GM12801 (cell line): ENCODE results near the gene CLN6.

ENCODE experiments used
- CTCF ChIP-seq: IDR thresholded peaks from one replicate; pipeline ENCODE4 v1.5.1; 2011; ENCODE audit warnings: control low read depth; ENCODE audit not compliant: insufficient read length; ENCODE audit errors: extremely low read depth

The CLN6 gene

DNA sequence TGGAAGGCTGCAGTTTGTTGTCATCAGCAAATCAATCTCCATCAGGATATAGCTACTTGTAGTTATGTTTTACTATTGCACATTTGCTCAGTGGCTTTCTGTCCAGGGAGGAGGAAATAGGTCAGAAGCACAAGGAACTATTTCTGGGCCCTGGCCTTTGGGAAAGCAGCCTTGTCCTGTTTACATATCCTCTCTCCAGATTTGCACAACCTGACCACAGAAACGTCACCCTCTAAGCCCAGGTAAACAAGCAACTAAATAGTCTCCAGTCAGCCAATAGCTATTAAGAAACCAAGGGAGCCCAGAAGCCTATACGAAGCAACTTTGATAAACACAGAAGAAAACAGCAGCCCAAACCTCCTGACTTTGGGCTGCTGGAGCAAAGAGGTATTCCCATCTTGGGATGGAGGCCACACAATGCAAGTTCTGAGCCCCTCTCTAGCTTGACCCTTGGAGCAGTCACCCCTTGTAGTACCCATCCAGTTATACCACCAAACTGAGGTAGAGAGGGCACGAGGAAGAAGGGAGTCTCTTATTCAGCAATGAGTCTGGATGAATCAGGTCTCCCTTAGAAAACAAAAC is 45.7 kb upstream of the CLN6 start:
- no peak for TF ChIP-seq CTCF

DNA sequence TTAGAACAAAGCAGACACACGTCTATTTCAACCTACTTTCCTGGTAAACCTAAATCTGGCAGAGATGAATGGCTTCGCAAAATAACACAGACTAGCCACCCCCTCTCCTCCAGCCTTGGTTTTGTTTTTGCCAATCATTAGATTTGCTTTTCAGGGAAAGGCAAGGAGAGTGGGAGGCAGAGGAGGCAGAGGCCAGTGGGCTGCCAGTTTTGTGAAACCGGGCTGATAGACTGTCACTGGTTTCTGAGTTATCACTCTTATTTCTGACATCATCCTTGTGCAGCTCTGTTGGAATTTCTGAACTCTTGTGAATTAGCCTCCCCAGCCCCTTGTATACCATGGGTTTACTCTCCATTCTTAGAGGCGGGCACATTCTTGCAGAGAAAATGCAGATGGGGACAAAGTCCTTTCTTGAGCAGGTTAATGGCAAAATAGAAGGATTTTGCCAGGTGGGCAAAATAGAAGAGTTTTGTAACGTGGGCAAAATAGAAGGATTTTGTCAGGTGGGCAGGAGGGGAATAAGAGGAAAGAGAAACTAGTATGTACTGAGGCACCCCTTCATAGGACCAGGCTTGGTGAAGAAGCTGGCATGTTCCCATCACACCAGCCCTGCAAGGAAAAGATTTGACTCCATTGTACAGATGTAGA is 44.8 kb upstream of the CLN6 start:
- no peak for TF ChIP-seq CTCF

DNA sequence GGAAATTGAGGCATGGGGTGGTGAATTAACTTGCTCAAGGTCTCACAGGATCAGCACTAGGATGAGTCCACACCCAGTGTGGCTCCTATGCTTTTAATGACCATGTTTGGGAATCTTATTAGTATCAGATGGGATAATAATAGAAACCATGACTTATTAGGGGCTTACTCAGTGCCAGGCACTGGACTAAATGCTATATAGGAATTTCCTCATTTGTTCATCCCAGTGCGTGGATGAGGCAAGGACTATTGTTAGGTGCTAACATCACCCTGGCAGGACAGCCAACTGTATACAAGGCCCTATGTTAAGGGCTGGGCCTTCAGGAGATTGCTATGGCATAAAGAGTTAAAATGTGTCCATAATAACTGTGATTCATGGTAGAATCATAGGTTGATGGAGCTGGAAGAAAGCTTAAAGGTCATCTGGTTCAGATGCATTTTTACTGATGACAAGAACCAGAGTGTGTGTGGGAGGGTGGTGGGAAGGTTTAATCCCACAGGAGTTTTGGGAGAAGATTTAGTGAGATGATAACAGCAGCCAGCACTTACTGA is 43.3 kb upstream of the CLN6 start:
- no peak for TF ChIP-seq CTCF

- no peak for TF ChIP-seq CTCF
These were observed 42.4 kb upstream of the CLN6 start for GRCh38 chr15:68271854-68272471.

- TF ChIP-seq CTCF = no peak
These were observed 38.9 kb upstream of the CLN6 start for GRCh38 chr15:68268405-68268804.

DNA sequence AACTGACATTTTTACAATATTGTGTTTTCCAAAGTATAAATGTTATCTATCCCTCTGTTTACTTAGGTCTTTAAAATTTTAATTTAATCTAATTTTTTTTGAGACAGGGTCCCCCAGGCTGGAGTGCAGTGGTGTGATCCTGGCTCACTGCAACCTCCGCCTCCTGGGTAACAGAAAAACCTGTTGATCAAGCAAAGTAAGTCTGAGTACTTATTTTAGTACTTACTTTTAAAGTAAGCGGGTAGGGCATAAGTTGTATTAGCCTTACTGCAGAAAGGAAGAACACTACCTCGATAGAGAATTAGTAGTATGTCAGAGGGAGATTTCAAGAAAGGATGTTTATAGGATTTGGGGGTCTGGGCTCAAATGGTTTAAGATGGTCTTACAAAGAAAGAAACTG is 36.1 kb upstream of the CLN6 start:
- TF ChIP-seq CTCF = no peak

DNA sequence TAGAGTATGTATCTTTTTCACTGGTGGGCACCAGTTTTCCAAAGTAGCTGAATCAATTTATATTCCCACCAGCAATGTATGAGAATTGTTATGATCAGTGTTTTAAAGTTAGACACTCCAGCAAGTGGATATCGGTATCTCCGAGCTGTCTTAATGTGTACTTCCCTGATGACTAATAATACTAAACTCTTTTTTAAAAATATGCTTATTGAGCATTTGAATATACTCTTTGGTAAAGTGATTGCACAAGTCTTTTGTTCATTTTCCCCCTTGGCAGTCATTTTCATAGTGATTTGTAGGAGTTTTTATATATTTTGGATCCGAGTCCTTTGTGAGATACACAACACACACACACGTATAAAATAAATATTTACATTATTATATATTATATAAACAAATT is 35.6 kb upstream of the CLN6 start:
- TF ChIP-seq CTCF = no peak
